ENCODE measurements around the gene HCST. TPM values are rescaled to one million over a fixed set of nuclear protein-coding genes. Genes with fewer than 3 reads are reported as not detected.

The HCST gene
- polyA plus RNA-seq, 10 donors, result 3.7 to 11.6 (median 5.3) TPM

DNA sequence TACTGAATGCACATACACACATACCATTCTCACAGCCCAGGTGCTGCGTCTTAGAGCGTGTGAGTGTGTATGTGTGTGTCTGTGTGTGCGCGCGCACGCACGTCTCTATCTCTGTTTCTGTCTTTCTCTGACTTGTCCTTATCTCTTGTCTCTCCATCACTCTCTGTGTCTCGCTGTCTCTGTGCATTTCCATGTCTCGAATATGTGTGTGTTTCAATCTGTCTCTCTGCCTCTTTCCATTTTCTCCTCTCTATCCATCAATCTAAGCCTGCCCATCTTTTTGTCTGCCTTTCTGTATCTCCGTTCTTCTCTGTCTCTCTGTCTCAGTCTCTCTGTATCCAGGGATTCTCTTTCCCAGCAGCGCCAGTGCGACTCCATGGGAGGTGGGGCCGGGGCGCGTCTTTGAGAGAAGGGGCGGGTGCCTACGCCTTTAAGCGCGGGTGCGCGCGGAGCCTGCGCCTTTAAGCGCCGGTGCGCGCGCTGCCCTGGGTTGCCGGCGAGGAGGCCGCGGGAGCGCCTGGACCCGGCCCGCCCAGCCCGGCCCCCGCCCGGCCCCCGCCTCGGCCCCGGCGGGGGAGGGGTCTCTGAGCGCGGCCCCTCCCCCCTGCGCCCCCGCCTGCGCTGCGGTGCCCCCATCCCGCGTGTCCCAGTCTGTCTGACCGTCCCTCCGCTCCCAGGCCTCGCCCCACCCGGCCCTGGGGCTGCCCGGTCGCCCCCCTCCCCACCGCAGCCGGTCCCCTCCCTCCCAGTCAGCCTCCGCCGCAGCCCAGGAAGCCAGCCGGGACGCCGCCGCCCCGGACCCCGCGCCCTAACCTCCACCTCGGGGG lies 33.8 kb downstream of the HCST start, which contains the start of gene LRFN3:
Gene LRFN3 (plus strand): TSS at position 464 of the 827 bp plus-strand sequence. CDS start 3,052 bp downstream, outside the sequence.
- DNase-seq, result peak; percentile 60 to 90 (median 86)

DNA sequence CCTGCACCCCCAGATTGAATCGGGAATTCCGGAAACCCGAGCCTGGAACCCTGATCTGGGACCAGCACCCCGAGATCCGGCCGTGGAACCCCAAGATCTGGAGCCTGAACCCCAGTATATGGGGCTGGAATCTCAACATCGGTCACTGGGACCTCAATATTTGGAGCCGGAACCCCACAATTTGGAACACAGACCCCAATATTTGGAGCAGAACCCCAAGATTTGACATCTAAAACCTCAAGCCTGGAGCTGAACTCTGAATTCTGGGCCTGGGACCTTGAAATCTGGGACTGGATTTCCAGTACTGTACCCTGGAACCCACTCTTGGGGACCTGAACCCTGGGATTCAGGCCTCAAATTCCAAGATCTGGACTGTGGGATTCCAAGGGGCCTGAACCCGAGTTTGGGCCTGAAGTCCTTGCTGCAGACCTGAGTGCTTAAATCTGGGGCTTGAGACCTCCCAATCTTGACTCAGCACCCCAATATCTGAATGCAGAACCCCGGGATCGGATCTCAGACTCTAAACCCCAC lies 34.5 kb downstream of the HCST start:
- no peak for DNase-seq

DNA sequence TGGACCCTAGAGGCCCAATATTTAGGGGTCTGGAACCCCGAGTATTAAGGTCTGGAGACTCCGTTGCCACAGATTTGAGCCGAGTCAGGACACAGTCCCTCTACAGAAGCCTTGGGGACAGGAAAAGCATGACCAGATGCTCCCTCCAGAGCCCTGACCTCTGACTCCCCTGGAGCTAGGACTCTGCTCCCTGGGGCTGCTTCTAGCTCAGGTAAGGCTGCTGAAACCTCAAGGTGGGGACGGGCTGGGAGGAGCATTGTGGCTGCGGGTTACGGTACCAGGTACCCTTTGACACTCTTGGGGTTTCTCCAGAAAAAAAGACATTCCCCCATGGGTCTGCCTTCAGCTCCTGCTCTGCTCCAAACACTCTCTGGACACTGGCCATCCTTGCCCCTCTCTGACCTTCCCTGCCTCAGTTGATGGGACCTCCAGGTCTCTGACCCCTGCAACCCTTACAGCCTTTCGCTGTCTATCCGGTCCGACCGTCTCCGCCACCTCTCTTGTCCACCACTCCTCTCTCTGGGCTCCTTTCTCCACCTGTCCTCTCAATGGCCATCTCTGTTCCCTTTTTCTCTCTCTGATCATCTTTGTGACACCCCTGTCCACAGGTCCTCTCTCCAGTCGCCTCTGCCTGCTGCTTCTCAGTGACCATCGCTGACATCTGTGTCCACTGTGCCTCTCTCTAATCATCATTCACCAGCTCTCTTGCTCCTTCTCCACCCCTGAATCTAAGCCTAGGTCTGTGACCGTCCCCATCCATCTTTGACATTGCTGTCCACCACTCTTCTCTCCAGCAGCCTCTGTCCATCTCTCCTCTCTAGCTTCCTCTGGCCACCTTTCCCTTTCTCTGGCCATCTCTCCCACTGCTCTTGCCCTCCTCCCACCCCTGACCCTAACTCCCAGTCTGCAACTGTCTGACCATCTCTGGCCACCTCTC lies 35.3 kb downstream of the HCST start:
- no peak for DNase-seq

DNA sequence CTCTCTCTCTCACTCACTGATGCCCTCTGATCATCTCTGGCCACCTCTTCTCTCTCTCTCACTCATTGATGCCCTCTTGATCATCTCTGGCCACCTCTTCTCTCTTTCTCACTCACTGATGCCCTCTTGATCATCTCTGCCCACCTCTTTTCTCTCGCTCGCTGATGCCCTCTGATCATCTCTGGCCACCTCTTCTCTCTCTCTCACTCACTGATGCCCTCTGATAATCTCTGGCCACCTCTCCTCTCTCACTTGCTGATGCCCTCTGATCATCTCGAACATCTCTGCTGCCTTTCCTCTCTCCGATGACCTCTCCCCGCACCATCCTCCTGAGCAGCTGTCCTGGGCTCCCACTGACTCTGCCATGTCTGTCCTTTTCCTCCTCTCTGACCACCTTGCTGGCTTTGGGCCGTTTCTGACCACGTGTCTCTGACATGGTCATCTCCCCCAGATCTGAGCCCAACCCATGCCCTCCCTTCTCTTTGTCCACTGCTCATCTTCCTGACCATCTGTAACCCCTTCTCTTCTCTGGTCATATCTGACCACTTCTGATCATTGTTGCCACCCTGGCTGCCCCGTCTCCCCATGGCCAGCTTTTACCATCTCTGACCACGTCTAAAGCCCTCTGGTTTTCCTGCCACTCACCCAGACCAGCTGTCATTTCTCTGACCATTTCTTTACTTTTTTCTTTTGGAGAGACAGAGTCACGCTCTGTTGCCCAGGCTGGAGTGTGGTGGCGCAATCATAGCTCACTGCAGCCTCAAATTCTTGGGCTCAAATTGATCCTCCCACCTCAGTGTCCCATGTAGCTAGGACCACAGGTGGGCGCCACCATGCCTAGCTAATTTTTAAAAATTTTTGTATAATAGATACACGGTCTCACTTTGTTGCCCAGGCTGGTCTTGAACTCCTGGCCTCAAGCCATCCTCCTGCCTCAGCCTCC lies 36.2 kb downstream of the HCST start:
- no peak for DNase-seq

DNA sequence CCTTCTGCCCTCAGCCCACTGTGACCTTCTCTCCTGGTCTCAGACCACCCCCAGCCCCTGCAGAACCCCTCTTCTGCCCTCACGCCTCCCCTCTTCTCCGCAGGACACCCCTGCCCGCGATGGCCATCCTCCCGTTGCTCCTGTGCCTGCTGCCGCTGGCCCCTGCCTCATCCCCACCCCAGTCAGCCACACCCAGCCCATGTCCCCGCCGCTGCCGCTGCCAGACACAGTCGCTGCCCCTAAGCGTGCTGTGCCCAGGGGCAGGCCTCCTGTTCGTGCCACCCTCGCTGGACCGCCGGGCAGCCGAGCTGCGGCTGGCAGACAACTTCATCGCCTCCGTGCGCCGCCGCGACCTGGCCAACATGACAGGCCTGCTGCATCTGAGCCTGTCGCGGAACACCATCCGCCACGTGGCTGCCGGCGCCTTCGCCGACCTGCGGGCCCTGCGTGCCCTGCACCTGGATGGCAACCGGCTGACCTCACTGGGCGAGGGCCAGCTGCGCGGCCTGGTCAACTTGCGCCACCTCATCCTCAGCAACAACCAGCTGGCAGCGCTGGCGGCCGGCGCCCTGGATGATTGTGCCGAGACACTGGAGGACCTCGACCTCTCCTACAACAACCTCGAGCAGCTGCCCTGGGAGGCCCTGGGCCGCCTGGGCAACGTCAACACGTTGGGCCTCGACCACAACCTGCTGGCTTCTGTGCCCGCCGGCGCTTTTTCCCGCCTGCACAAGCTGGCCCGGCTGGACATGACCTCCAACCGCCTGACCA lies 37.2 kb downstream of the HCST start:
- DNase-seq, result no peak

DNA sequence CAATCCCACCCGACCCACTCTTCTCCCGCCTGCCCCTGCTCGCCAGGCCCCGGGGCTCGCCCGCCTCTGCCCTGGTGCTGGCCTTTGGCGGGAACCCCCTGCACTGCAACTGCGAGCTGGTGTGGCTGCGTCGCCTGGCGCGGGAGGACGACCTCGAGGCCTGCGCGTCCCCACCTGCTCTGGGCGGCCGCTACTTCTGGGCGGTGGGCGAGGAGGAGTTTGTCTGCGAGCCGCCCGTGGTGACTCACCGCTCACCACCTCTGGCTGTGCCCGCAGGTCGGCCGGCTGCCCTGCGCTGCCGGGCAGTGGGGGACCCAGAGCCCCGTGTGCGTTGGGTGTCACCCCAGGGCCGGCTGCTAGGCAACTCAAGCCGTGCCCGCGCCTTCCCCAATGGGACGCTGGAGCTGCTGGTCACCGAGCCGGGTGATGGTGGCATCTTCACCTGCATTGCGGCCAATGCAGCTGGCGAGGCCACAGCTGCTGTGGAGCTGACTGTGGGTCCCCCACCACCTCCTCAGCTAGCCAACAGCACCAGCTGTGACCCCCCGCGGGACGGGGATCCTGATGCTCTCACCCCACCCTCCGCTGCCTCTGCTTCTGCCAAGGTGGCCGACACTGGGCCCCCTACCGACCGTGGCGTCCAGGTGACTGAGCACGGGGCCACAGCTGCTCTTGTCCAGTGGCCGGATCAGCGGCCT lies 37.9 kb downstream of the HCST start:
- DNase-seq, result no peak

DNA sequence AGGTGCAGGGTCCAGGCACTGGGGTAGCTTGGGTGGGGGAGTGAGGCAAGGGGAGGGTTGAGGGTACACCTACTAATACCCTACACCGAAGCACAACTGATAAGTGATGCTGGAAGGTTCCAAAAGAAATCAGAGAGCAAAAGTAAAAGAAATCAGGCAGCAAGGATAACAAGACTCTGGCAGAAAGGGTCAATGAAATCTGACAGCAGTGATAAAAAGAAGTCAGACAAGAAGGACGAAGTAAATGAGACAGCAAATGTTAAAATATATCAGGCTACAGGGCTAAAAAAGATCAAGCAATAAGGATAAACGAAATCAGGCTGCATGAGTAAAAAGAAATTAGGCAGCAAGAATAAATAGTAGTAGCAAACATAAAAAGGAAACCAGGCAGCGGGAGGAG lies 38.5 kb downstream of the HCST start:
- DNase-seq, result no peak

DNA sequence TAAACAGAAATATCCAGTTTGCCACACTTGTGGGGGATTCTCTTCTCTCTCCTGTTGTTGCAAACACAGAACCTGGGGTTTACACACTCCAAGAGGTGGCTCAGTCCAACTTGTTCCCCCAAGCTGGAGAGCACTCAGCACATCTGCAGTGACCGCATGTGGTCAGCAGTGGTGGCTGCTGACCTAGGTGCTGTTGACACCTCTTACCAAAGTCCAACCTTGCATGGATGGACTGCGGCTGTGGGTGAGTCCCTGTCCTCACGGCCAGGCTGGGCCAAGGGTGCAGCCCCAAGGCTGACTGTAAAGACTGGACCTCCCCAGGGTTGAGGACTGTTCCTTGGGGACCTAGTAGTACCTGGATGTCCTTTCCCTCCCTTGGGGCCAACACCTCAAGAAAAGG lies 39.9 kb downstream of the HCST start:
- no peak for DNase-seq

DNA sequence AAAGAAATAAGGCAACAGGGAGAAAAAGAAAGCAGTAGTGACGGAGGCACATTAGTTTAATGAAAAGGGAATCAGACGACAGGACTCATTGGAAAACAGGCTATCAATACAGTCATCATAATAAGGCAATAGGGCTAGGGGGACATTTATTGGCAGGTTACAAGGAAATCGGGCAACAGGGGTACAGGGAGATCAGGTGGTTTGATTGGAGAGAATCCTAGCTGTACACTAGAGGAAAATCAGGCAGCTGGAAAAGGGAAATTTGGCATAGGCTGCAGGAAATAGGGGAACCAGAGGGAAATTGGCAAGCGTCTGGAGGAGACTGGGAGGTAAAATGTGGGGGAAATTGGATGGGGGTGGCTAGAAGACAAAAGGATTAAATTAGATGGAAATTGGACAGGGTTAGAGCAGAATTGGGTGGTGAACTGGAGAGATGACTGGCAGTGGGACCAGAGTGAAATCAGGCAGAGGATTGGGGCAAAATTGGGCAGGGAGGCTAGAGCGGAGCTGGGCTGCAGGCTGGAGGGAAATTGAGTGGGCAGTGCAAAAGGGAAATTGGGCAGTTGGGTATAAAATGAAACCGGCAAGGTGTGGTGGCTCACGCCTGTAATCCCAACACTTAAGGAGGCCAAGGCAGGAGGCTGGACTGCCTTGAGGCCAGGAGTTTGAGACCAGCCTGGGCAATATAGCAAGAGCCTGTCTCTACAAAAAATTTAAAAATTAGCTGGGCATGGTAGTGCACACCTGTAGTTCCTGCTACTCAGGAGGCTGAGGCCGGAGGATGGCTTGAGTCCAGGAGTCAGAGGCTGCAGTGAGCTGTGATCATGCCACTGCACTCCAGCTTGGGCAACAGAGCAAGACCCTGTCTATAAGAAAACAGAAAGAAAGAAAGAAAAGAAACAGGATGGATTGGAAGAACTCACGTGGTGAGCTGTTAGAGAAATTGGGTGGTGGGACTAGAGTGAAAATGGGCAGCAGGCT lies 41.3 kb downstream of the HCST start:
- DNase-seq, result no peak

DNA sequence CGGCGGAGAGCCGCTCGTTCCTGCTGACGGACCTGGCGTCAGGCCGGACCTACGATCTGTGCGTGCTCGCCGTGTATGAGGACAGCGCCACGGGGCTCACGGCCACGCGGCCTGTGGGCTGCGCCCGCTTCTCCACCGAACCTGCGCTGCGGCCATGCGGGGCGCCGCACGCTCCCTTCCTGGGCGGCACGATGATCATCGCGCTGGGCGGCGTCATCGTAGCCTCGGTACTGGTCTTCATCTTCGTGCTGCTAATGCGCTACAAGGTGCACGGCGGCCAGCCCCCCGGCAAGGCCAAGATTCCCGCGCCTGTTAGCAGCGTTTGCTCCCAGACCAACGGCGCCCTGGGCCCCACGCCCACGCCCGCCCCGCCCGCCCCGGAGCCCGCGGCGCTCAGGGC lies 42.2 kb downstream of the HCST start:
- no peak for DNase-seq

DNA sequence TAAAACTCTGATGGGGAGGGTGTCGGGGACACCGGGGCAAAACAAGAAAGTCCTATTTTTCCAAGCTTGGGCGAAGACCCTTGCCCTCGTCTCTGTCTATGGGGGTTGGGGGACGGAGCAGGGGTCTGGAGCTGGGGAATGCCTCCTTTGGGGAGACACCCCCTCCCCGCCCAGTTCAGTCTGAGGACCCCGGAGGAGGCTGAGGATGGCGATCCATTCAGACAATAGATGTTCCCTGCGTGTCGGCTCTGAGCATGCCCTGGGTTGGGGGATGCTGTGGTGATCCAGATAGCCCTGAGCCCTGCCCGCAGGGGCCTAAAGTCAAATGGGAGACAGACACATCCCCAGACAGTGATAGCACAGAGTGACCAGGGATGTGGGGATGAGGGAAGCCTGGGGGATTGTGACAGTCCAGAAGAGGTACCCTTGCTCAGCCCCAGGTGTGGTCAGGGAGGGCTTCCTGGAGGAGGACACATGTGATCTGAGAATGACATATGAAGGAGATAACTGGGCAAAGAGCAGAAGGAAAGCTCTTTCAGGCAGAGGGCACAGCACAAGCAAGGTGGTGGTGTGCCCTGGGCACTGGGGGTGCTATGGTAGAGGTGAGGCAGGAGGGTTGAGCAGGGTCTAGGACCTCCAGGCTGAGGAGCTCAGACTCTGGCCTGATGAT lies 42.9 kb downstream of the HCST start:
- no peak for DNase-seq

DNA sequence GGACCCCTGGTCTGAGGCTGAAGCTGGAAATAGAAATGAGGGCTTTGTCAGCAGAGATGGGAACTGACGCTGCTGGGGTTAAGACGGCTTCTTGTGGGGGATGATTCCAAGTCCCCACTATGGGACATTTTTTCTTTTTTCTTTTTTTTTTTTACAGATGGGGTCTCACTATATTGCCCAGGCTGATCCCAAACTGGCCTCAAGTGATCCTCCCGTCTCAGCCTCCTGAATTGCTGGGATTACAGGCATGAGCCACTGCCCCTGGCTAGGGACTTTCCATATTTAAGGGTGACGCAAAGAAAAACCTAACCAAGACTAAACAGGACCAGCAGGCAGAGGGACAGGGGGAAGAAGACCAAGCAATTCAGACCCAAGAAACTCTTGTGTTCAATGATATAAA lies 43.9 kb downstream of the HCST start:
- no peak for DNase-seq

DNA sequence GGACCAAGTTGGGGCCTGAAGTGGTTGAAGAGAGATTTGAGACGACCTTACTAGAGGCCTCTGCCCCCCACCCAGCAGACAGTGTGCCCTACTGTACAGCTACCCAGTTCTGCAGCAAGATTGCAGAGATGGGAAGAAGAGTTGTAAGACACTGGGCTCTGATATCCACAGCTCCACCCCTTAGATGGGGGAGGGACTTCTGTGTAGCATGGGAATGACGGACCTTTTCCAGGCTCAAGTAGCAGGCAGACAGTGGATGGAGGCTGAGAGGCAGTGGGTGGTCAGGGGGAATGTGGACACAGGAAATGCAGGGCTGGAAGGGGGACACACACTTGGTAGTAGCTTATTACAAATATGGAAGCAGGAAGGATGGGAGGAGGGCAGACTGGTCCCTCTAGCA lies 46.8 kb downstream of the HCST start:
- DNase-seq, result no peak

Other genes with a start within 250 kb of the HCST start
- gene UPK1A, start 236.0 kb upstream of the HCST start, polyA plus RNA-seq (ENCODE audit: insufficient read length in 10 of 10), result 1 to 10 TPM in 2 of 10 donors, not detected in 8; 6.1 to 6.5 TPM
- under 1 TPM in 5 of 10 donors, not detected in 5; 0.08 to 0.59 (median 0.25) TPM for gene ZBTB32, start 198.0 kb upstream of the HCST start, polyA plus RNA-seq (ENCODE audit: insufficient read length in 10 of 10)
- 10 to 100 TPM; 17.6 to 26.1 (median 23.0) TPM for gene KMT2B, start 184.5 kb upstream of the HCST start, polyA plus RNA-seq (ENCODE audit: insufficient read length in 10 of 10)
- 1 to 10 TPM; 2.2 to 4.1 (median 3.3) TPM for gene IGFLR1, start 160.1 kb upstream of the HCST start, polyA plus RNA-seq (ENCODE audit: insufficient read length in 10 of 10)
- gene U2AF1L4, start 157.1 kb upstream of the HCST start, polyA plus RNA-seq (ENCODE audit: insufficient read length in 10 of 10), result 10 to 100 TPM; 10.4 to 15.6 (median 12.7) TPM
- 10 to 100 TPM; 32.5 to 41.0 (median 37.1) TPM for gene PSENEN, start 156.9 kb upstream of the HCST start, polyA plus RNA-seq (ENCODE audit: insufficient read length in 10 of 10)
- 10 to 100 TPM in 4 of 10 donors, 1 to 10 TPM in 6; 7.9 to 13.1 (median 9.6) TPM for gene LIN37, start 154.0 kb upstream of the HCST start, polyA plus RNA-seq (ENCODE audit: insufficient read length in 10 of 10)
- 100 to 1,000 TPM; 193 to 769 (median 611) TPM for gene HSPB6, start 145.5 kb upstream of the HCST start, polyA plus RNA-seq (ENCODE audit: insufficient read length in 10 of 10)
- gene PROSER3, start 144.4 kb upstream of the HCST start, polyA plus RNA-seq (ENCODE audit: insufficient read length in 10 of 10), result 10 to 100 TPM in 8 of 10 donors, 1 to 10 TPM in 2; 9.5 to 15.2 (median 11.6) TPM
- 10 to 100 TPM in 7 of 10 donors, 1 to 10 TPM in 3; 7.1 to 24.1 (median 14.5) TPM for gene ARHGAP33, start 127.0 kb upstream of the HCST start, polyA plus RNA-seq (ENCODE audit: insufficient read length in 10 of 10)
- not detected for gene PRODH2, start 89.7 kb upstream of the HCST start, polyA plus RNA-seq (ENCODE audit: insufficient read length in 10 of 10)
- under 1 TPM in 8 of 10 donors, not detected in 2; 0.09 to 0.52 (median 0.15) TPM for gene NPHS1, start 50.0 kb upstream of the HCST start, polyA plus RNA-seq (ENCODE audit: insufficient read length in 10 of 10)
- 1 to 10 TPM in 1 of 10 donors, under 1 TPM in 9; 0.18 to 1.1 (median 0.33) TPM for gene KIRREL2, start 45.6 kb upstream of the HCST start, polyA plus RNA-seq (ENCODE audit: insufficient read length in 10 of 10)
- gene APLP1, start 34.0 kb upstream of the HCST start, polyA plus RNA-seq (ENCODE audit: insufficient read length in 10 of 10), result 10 to 100 TPM in 1 of 10 donors, 1 to 10 TPM in 9; 3.8 to 12.7 (median 5.9) TPM
- gene NFKBID, start 2.0 kb upstream of the HCST start, polyA plus RNA-seq (ENCODE audit: insufficient read length in 10 of 10), result 1 to 10 TPM; 1.1 to 3.1 (median 1.7) TPM
- 10 to 100 TPM; 11.6 to 22.8 (median 16.9) TPM for gene TYROBP, start 5.8 kb downstream of the HCST start, polyA plus RNA-seq (ENCODE audit: insufficient read length in 10 of 10)
- gene LRFN3, start 33.8 kb downstream of the HCST start, polyA plus RNA-seq (ENCODE audit: insufficient read length in 10 of 10), result 10 to 100 TPM in 1 of 10 donors, 1 to 10 TPM in 9; 4.4 to 13.1 (median 7.6) TPM
- gene SDHAF1, start 92.7 kb downstream of the HCST start, polyA plus RNA-seq (ENCODE audit: insufficient read length in 10 of 10), result 10 to 100 TPM in 9 of 10 donors, 1 to 10 TPM in 1; 9.4 to 13.8 (median 11.4) TPM
- gene SYNE4, start 106.3 kb downstream of the HCST start, polyA plus RNA-seq (ENCODE audit: insufficient read length in 10 of 10), result 1 to 10 TPM in 1 of 10 donors, under 1 TPM in 8, not detected in 1; 0.12 to 1.0 (median 0.46) TPM
- 10 to 100 TPM in 1 of 10 donors, 1 to 10 TPM in 9; 5.5 to 10.4 (median 7.9) TPM for gene ALKBH6, start 111.7 kb downstream of the HCST start, polyA plus RNA-seq (ENCODE audit: insufficient read length in 10 of 10)
- 10 to 100 TPM; 13.8 to 22.7 (median 18.7) TPM for gene CLIP3, start 130.3 kb downstream of the HCST start, polyA plus RNA-seq (ENCODE audit: insufficient read length in 10 of 10)
- 1 to 10 TPM; 7.2 to 9.9 (median 7.6) TPM for gene THAP8, start 151.8 kb downstream of the HCST start, polyA plus RNA-seq (ENCODE audit: insufficient read length in 10 of 10)
- gene WDR62, start 152.4 kb downstream of the HCST start, polyA plus RNA-seq (ENCODE audit: insufficient read length in 10 of 10), result 1 to 10 TPM; 2.5 to 3.9 (median 3.2) TPM
- gene OVOL3, start 208.6 kb downstream of the HCST start, polyA plus RNA-seq (ENCODE audit: insufficient read length in 10 of 10), result not detected
- 10 to 100 TPM; 26.4 to 47.8 (median 40.6) TPM for gene POLR2I, start 212.3 kb downstream of the HCST start, polyA plus RNA-seq (ENCODE audit: insufficient read length in 10 of 10)
- gene TBCB, start 212.9 kb downstream of the HCST start, polyA plus RNA-seq (ENCODE audit: insufficient read length in 10 of 10), result 100 to 1,000 TPM in 1 of 10 donors, 10 to 100 TPM in 9; 64.6 to 101 (median 79.3) TPM
- 100 to 1,000 TPM; 460 to 557 (median 508) TPM for gene CAPNS1, start 237.5 kb downstream of the HCST start, polyA plus RNA-seq (ENCODE audit: insufficient read length in 10 of 10)
- 100 to 1,000 TPM; 182 to 264 (median 219) TPM for gene COX7A1, start 249.9 kb downstream of the HCST start, polyA plus RNA-seq (ENCODE audit: insufficient read length in 10 of 10)

Data from muscle of back (tissue), 11 donors.